ENCODE results near the gene PRR23B. TPM values are rescaled to one million over a fixed set of nuclear protein-coding genes. Genes with fewer than 3 reads are reported as not detected.

PRR23B gene
- total RNA-seq, 1 donor from 2014 or later = not detected

DNA sequence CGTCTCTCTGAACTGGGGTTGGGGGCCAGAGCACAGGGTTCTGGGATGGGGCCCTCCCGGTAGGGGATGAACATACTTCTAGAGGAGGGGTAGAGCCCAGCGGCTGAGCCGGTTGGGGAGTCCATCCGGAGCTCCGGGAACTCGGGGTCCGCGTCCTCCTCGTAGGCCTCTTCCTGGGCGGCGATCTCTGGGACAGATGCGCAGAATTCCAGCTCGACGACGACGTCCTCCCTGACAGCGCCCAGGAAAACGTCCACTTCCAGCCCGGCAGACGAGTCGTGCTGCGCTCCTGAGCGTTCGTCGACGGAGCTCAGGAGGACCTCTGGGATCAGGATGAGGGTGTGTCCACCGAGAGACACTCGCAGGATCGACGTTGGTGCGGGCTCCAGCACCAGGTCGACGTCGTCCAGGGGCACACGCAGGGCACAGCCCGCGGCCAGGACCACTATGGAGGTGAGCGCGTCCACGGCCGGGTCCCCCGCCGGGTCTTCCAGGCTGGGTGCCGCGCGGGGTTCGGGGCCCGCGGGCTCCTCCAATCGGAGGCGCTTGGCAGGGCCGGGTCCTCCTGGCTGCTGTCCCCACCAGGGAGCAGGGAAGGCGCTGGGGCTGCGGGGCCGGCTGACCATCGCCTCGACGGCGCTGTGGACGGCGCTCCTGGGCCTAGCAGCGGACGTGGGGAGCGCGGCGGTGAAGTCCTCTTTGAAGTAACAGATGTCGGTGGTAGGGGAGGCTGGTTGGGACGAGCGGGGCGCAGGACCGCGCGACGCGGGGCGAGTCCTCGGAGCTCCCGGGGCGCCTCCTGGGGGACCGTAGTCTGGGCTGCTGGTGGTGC, 474 bp downstream of the PRR23B start:
- DNase-seq (ENCODE audit: low spot score, unreplicated experiment) = no peak
- H3K36me3 Mint-ChIP-seq (ENCODE audit: insufficient read depth) = peaks cover 4% of the 10 kb centered on the region
- H3K9me3 Mint-ChIP-seq (ENCODE audit: low read depth) = peaks cover 7% of the 10 kb centered on the region
- no peak overlapping the region for H3K27ac Mint-ChIP-seq
- H3K4me3 Mint-ChIP-seq (ENCODE audit: low read depth) = no peak overlapping the region
- no peaks in the 10 kb centered on the region for H3K27me3 Mint-ChIP-seq
- no peaks in the 10 kb centered on the region for H3K4me1 Mint-ChIP-seq (ENCODE audit: low read depth)
- TF ChIP-seq, protein P1, sequence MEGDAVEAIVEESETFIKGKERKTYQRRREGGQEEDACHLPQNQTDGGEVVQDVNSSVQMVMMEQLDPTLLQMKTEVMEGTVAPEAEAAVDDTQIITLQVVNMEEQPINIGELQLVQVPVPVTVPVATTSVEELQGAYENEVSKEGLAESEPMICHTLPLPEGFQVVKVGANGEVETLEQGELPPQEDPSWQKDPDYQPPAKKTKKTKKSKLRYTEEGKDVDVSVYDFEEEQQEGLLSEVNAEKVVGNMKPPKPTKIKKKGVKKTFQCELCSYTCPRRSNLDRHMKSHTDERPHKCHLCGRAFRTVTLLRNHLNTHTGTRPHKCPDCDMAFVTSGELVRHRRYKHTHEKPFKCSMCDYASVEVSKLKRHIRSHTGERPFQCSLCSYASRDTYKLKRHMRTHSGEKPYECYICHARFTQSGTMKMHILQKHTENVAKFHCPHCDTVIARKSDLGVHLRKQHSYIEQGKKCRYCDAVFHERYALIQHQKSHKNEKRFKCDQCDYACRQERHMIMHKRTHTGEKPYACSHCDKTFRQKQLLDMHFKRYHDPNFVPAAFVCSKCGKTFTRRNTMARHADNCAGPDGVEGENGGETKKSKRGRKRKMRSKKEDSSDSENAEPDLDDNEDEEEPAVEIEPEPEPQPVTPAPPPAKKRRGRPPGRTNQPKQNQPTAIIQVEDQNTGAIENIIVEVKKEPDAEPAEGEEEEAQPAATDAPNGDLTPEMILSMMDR (IDR thresholded peaks at IDR 0.05; ENCODE audit: unreplicated experiment) = no peak

DNA sequence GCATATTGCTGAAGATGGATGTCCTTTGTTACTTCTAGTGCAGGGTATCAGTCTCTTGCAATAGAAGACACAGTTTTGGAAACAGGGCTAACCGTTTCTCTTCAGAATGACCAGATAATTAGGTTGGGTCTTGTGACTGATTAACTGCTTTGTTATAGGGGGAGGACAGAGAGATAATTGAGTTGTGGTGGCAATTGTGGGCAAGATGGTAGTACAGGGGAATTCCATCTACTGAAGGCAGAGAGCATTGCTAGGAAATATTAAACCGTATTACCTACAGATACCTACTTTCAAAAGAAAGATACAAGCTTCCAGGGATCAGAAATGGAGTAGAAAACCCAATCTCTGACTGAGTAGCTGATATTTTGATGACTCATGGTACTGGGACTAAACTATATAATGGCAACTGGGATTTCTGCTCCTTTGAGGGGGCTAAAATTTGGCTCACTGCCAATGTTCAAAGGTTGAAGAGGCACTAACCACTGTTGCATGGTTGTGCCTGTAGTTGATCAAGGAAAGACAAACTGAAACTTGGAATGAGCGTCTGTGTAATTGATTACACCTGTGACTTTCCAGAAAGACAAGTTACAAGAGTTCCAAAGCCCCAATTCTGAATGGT, 4.2 kb downstream of the PRR23B start:
- peaks cover 2% of the 10 kb centered on the region for H3K27me3 Mint-ChIP-seq
- TF ChIP-seq, protein P1 (IDR thresholded peaks at IDR 0.05; ENCODE audit: unreplicated experiment) = no peak
- peaks cover 18% of the 10 kb centered on the region for H3K9me3 Mint-ChIP-seq (ENCODE audit: low read depth)
- no peaks in the 10 kb centered on the region for H3K4me1 Mint-ChIP-seq (ENCODE audit: low read depth)
- DNase-seq (ENCODE audit: low spot score, unreplicated experiment) = no peak
- no peak overlapping the region for H3K27ac Mint-ChIP-seq
- H3K36me3 Mint-ChIP-seq (ENCODE audit: insufficient read depth) = peaks cover 5% of the 10 kb centered on the region
- no peak overlapping the region for H3K4me3 Mint-ChIP-seq (ENCODE audit: low read depth)

GRCh38 chr3:139006051-139006716, 14.5 kb downstream of the PRR23B start, which contains the start of gene PRR23A:
TSS of gene PRR23A (minus strand) at chr3:139006268. CDS start at chr3:139006268, 0 bp downstream.
- no peak for DNase-seq (ENCODE audit: low spot score, unreplicated experiment)
- TF ChIP-seq, protein P1 (IDR thresholded peaks at IDR 0.05; ENCODE audit: unreplicated experiment) = no peak
- H3K4me1 Mint-ChIP-seq (ENCODE audit: low read depth) = no peaks in the 10 kb centered on the region
- no peak within 1 kb of the TSS for H3K4me3 Mint-ChIP-seq (ENCODE audit: low read depth)
- H3K27ac Mint-ChIP-seq = no peak within 1 kb of the TSS
- peaks cover 22% of the 10 kb centered on the region for H3K9me3 Mint-ChIP-seq (ENCODE audit: low read depth)
- peaks cover 3% of the 10 kb centered on the region for H3K27me3 Mint-ChIP-seq
- H3K36me3 Mint-ChIP-seq (ENCODE audit: insufficient read depth) = no peaks in the 10 kb centered on the region

- TF ChIP-seq, protein P1 (IDR thresholded peaks at IDR 0.05; ENCODE audit: unreplicated experiment) = no peak
- Mint-ChIP-seq H3K4me3 (ENCODE audit: low read depth) (no peak overlapping the region), H3K9me3 (ENCODE audit: low read depth) (peaks cover 21% of the 10 kb centered on the region), H3K4me1 (ENCODE audit: low read depth) (no peaks in the 10 kb centered on the region), H3K27ac (no peak overlapping the region), H3K36me3 (ENCODE audit: insufficient read depth) (no peaks in the 10 kb centered on the region), H3K27me3 (peaks cover 3% of the 10 kb centered on the region)
- no peak for DNase-seq (ENCODE audit: low spot score, unreplicated experiment)
Measured at GRCh38 chr3:139005356-139005993, 15.3 kb downstream of the PRR23B start.

DNA sequence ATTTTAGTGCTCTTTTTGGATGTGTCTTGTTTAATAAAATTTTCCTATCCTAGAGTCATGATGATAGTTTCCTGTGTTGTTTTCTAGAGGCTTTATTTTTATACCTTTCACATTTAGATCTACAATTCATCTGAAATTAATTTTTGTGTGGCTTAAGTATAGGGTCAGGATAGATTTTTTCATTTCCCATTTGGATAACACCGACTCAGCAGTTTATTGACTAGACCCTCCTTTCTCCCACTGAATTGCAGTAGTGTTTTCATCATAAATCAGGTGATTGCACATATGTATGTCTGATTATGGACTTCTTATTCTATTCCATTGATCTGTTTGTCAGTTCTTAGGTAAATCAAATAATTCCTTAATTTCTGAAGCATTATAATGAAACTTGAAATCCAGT, 25.0 kb downstream of the PRR23B start:
- no peak for DNase-seq (ENCODE audit: low spot score, unreplicated experiment)
- Mint-ChIP-seq H3K27ac (no peak overlapping the region), H3K9me3 (ENCODE audit: low read depth) (peaks cover 3% of the 10 kb centered on the region), H3K4me3 (ENCODE audit: low read depth) (no peak overlapping the region), H3K36me3 (ENCODE audit: insufficient read depth) (no peaks in the 10 kb centered on the region), H3K27me3 (peaks cover 56% of the 10 kb centered on the region), H3K4me1 (ENCODE audit: low read depth) (no peaks in the 10 kb centered on the region)
- TF ChIP-seq, protein P1 (IDR thresholded peaks at IDR 0.05; ENCODE audit: unreplicated experiment) = no peak

Data from progenitor cell of endocrine pancreas (in vitro differentiated cells).